ENCODE measurements around the gene GJA5.

DNA sequence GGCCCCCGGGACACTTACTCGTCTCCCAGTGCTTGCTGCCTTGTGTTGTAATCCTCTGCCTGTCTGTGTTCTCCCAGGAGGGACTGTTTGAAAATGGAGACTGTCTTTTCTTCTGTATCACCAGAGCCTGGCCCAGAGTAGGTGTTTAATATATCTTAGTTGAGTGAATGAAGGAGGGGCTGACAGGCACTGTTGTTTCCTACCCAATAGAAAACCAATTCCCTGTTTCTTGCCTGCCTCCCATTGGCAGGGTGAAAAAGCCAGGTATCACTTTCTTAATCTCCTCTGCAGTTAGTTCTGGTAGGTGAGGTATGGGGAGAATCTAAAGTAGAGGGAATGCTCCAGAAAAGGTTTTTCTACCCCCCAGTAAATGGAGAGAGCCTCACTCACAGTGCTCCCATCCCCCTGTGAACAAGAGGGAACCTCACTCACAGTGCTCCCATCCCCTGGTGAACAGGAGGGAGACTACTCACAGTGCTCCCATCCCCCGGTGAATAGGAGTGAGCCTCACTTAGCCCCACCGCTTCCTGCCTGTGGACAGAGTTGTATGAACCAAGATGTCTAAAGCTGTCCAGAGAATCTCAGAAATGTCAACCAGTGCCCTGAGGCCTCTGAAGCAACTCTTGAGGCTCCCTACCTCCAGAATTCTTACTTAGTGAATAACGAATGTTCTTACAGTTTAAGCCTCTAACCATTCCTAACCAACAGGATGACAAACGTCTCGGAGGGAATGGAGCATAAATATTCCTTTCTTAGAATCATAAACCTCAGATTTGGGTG, at the start of gene GJA5:
- TF ChIP-seq EZH2 (IDR thresholded peaks at IDR 0.05; ENCODE audit: borderline replicate concordance, low read depth, low read length, severe bottlenecking) (no peak), POLR2A (IDR thresholded peaks at IDR 0.05; ENCODE audit: low read depth, low read length) (no peak)
- TF ChIP-seq, protein P1, sequence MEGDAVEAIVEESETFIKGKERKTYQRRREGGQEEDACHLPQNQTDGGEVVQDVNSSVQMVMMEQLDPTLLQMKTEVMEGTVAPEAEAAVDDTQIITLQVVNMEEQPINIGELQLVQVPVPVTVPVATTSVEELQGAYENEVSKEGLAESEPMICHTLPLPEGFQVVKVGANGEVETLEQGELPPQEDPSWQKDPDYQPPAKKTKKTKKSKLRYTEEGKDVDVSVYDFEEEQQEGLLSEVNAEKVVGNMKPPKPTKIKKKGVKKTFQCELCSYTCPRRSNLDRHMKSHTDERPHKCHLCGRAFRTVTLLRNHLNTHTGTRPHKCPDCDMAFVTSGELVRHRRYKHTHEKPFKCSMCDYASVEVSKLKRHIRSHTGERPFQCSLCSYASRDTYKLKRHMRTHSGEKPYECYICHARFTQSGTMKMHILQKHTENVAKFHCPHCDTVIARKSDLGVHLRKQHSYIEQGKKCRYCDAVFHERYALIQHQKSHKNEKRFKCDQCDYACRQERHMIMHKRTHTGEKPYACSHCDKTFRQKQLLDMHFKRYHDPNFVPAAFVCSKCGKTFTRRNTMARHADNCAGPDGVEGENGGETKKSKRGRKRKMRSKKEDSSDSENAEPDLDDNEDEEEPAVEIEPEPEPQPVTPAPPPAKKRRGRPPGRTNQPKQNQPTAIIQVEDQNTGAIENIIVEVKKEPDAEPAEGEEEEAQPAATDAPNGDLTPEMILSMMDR (IDR thresholded peaks at IDR 0.05; ENCODE audit: extremely low read depth in 1 of 2, insufficient read depth in 1 of 2, low read depth in 1 of 2, low read length in 2 of 2), result no peak
